Endodermal cell (in vitro differentiated cells): Measurements from ENCODE around the gene VPS50. TPM values are rescaled to one million over a fixed set of nuclear protein-coding genes. Genes with fewer than 3 reads are reported as not detected.

Experiments
- DNase-seq: peaks from one replicate; pipeline ENCODE4 v3.0.0-alpha.2; 2017
- H3K27ac ChIP-seq: 2 replicates; pipeline ENCODE4 v1.5.1; 2013; ENCODE audit warnings: mild to moderate bottlenecking, low read depth, low read length, moderate library complexity
- H3K27me3 ChIP-seq: 2 replicates; pipeline ENCODE4 v1.6.1; 2013; ENCODE audit warnings: mild to moderate bottlenecking, low read length, moderate library complexity; ENCODE audit not compliant: insufficient read depth, control insufficient read depth, poor library complexity, severe bottlenecking
- H3K36me3 ChIP-seq: 2 replicates; pipeline ENCODE4 v1.7.0; 2013; ENCODE audit warnings: mild to moderate bottlenecking, low read length, moderate library complexity; ENCODE audit not compliant: control insufficient read depth, insufficient read depth
- H3K4me1 ChIP-seq: one replicate; pipeline ENCODE4 v1.7.0; 2013; ENCODE audit warnings: low read length; ENCODE audit not compliant: control insufficient read depth, insufficient read depth
- H3K4me3 ChIP-seq: 2 replicates; pipeline ENCODE4 v1.5.1; 2013; ENCODE audit warnings: mild to moderate bottlenecking, low read length, moderate library complexity
- H3K9ac ChIP-seq: 2 replicates; pipeline ENCODE4 v1.6.1; 2013; ENCODE audit warnings: mild to moderate bottlenecking, low read length, moderate library complexity; ENCODE audit not compliant: poor library complexity, severe bottlenecking; ENCODE audit errors: extremely low read depth
- H3K9me3 ChIP-seq: 2 replicates; pipeline ENCODE4 v1.6.1; 2013; ENCODE audit warnings: mild to moderate bottlenecking, low read length, moderate library complexity; ENCODE audit not compliant: control insufficient read depth
- H3K27ac Mint-ChIP-seq: 2 replicates; pipeline ENCODE4 v1.8.0; 2020; ENCODE audit warnings: mixed read lengths
- H3K27me3 Mint-ChIP-seq: 2 replicates; pipeline ENCODE4 v1.8.0; 2021; ENCODE audit warnings: mild to moderate bottlenecking, mixed read lengths; ENCODE audit not compliant: insufficient read depth
- H3K36me3 Mint-ChIP-seq: 2 replicates; pipeline ENCODE4 v1.8.0; 2020; ENCODE audit warnings: low read depth, mixed read lengths
- H3K4me1 Mint-ChIP-seq: 2 replicates; pipeline ENCODE4 v1.8.0; 2020; ENCODE audit warnings: mixed read lengths
- H3K4me3 Mint-ChIP-seq: 2 replicates; pipeline ENCODE4 v1.8.0; 2020; ENCODE audit warnings: mild to moderate bottlenecking, moderate library complexity, mixed read lengths
- H3K9me3 Mint-ChIP-seq: 2 replicates; pipeline ENCODE4 v1.8.0; 2020; ENCODE audit warnings: mild to moderate bottlenecking, mixed read lengths
- CTCF ChIP-seq: fragments of 200-600 bp; sonication (generic); conservative IDR thresholded peaks from 2 replicates; pipeline ENCODE4 v1.5.0; 2021; ENCODE audit warnings: antibody characterized with exemption, mild to moderate bottlenecking
- WGBS, 2 experiments: methylation state at CpG; one replicate each; pipeline versions ENCODE4 v1.1.5 to v1.1.7; 2013; ENCODE audit warnings: missing lambda C conversion rate in 2 of 2, mixed read lengths in 1 of 2; ENCODE audit not compliant: insufficient coverage in 1 of 2, insufficient read length in 1 of 2; 5-methylcytosine and 5-hydroxymethylcytosine counted together
- total RNA-seq, 2 donors: library from RNA; stranded (reverse); fragmentation: NEBNext Ultra II Directional in 1 of 2; extraction: Animal tissue kit (Norgen Biotek cat#: 25700) in 1 of 2; gene quantifications; 2 replicates in 1 of 2; 3 replicates in 1 of 2; pipeline ENCODE4 v1.2.1, GENCODE V29; 2021

Gene VPS50
- total RNA-seq, 2 donors from 2014 or later, result 13.3 to 14.9 TPM

- Histone ChIP-seq H3K4me3 (no peak overlapping the region), H3K36me3 (no peaks in the 10 kb centered on the region), H3K9ac (no peak overlapping the region), H3K4me1 (no peaks in the 10 kb centered on the region), H3K9me3 (no peaks in the 10 kb centered on the region), H3K27me3 (peaks cover 85% of the 10 kb centered on the region), H3K27ac (no peak overlapping the region)
- no peak overlapping the region for H3K4me3 Mint-ChIP-seq
- 48 to 71% methylated on average over 2 of the region's 2 CpGs for WGBS, 2 experiments
- H3K27ac Mint-ChIP-seq, result no peak overlapping the region
- DNase-seq, result no peak
- no peaks in the 10 kb centered on the region for H3K36me3 Mint-ChIP-seq
- no peaks in the 10 kb centered on the region for H3K4me1 Mint-ChIP-seq
- peaks cover 43% of the 10 kb centered on the region for H3K27me3 Mint-ChIP-seq
- TF ChIP-seq CTCF, result no peak
- no peaks in the 10 kb centered on the region for H3K9me3 Mint-ChIP-seq
Observed at GRCh38 chr7:93205046-93205445, 27.1 kb upstream of the VPS50 start.

GRCh38 chr7:93211228-93211818, 20.8 kb upstream of the VPS50 start:
- TF ChIP-seq CTCF, result no peak
- Mint-ChIP-seq H3K9me3 (no peaks in the 10 kb centered on the region), H3K4me1 (no peaks in the 10 kb centered on the region), H3K4me3 (no peak overlapping the region), H3K27me3 (peaks cover 65% of the 10 kb centered on the region), H3K36me3 (no peaks in the 10 kb centered on the region), H3K27ac (no peak overlapping the region)
- no peak overlapping the region for H3K4me3 ChIP-seq
- no peaks in the 10 kb centered on the region for H3K4me1 ChIP-seq
- H3K9me3 ChIP-seq, result no peaks in the 10 kb centered on the region
- 78 to 97% methylated on average over 3 to 5 of the region's 5 CpGs for WGBS, 2 experiments
- no peaks in the 10 kb centered on the region for H3K36me3 ChIP-seq
- no peak for DNase-seq
- H3K27ac ChIP-seq, result no peak overlapping the region
- H3K27me3 ChIP-seq, result peaks cover 96% of the 10 kb centered on the region
- no peak overlapping the region for H3K9ac ChIP-seq

- no peak for DNase-seq
- 64% methylated on average over 1 of the region's 1 CpG; no CpG with 5 or more reads in 1 of the 2 experiments for WGBS, 2 experiments
- Histone ChIP-seq H3K27me3 (peaks cover 98% of the 10 kb centered on the region), H3K27ac (no peak overlapping the region), H3K4me1 (no peaks in the 10 kb centered on the region), H3K36me3 (no peaks in the 10 kb centered on the region), H3K9me3 (no peaks in the 10 kb centered on the region), H3K4me3 (no peak overlapping the region), H3K9ac (no peak overlapping the region)
- no peaks in the 10 kb centered on the region for H3K36me3 Mint-ChIP-seq
- H3K4me1 Mint-ChIP-seq, result no peaks in the 10 kb centered on the region
- H3K4me3 Mint-ChIP-seq, result no peak overlapping the region
- no peak for TF ChIP-seq CTCF
- no peak overlapping the region for H3K27ac Mint-ChIP-seq
- peaks cover 59% of the 10 kb centered on the region for H3K27me3 Mint-ChIP-seq
- H3K9me3 Mint-ChIP-seq, result no peaks in the 10 kb centered on the region
Observed at GRCh38 chr7:93212881-93213280, 19.3 kb upstream of the VPS50 start.
